HCT116 (cell line): ENCODE data around the gene SEMA3F. TPM values are rescaled to one million over a fixed set of nuclear protein-coding genes. Genes with fewer than 3 reads are reported as not detected.

ENCODE experiments used
- ATAC-seq: fragments of 200-7000 bp; cut with Tn5 transposase; 2 replicates; pipeline ENCODE4 v1.9.1; 2020; ENCODE audit warnings: mild to moderate bottlenecking, moderate library complexity
- BruUV-seq: library from RNA; stranded (reverse); fragments of 400-500 nt; replicated peaks from 2 replicates; lab custom pipeline; 2021; lab: Mats Ljungman, UMichigan
- CTCF ChIA-PET: fragments of 300-600 bp; sonication (Branson Sonifier 250); formaldehyde crosslinking; loops from one replicate; lab custom pipeline; 2021; ENCODE audit warnings: antibody characterized with exemption; lab: Charles Lee
- POLR2A ChIA-PET: fragments of 300-600, 350-600 bp; sonication (Branson Sonifier 250); formaldehyde crosslinking; loops from one replicate; lab custom pipeline; 2021; ENCODE audit warnings: antibody characterized with exemption; lab: Charles Lee
- RAD21 ChIA-PET, 2 experiments: fragments of 300-600 bp; sonication (Branson Sonifier 250); formaldehyde crosslinking; loops; one replicate each; lab custom pipeline; 2023; ENCODE audit warnings: low total read pairs in 2 of 2; ENCODE audit not compliant: uncharacterized antibody in 2 of 2, unreplicated experiment in 2 of 2, low non-redundant PET in 1 of 2; lab: Charles Lee
- DNase-seq: peaks from one replicate; pipeline ENCODE4 v3.0.0-alpha.2; 2010; ENCODE audit warnings: low read depth, low spot score
- H2AFZ ChIP-seq: fragments of 200-600 bp; shearing (Covaris generic), sonication (generic); 2 replicates; pipeline ENCODE4 v1.6.1; 2017; ENCODE audit warnings: low read depth, mixed run types, mixed read lengths, antibody characterized with exemption, low read length; ENCODE audit not compliant: poor library complexity, severe bottlenecking
- H3K27ac ChIP-seq: 2 replicates; pipeline ENCODE4 v1.5.1; 2012; ENCODE audit warnings: low read depth, low read length
- H3K27me3 ChIP-seq: fragments of 200-600 bp; sonication (generic); 2 replicates; pipeline ENCODE4 v1.6.1; 2016; ENCODE audit warnings: mixed run types, low read length, mixed read lengths; ENCODE audit not compliant: insufficient read depth
- H3K36me3 ChIP-seq, 2 experiments: fragments of 200-500 bp in 1 of 2; fragments of 200-600 bp in 1 of 2; sonication (Bioruptor generic) in 1 of 2; sonication (generic) in 1 of 2; 2 replicates each; pipeline versions ENCODE4 v1.5.1 to v1.6.1; 2014 to 2016; ENCODE audit warnings: low read length in 2 of 2, inconsistent platforms in 1 of 2, mixed read lengths in 1 of 2, mixed run types in 1 of 2; ENCODE audit not compliant: insufficient read depth in 2 of 2, control insufficient read depth in 1 of 2
- H3K4me1 ChIP-seq, 2 experiments: fragments of 200-600 bp in 1 of 2; sonication (generic) in 1 of 2; 2 replicates each; pipeline versions ENCODE4 v1.5.1 to v1.6.1; 2012 to 2017; ENCODE audit warnings: low read length in 2 of 2, inconsistent platforms in 1 of 2, mild to moderate bottlenecking in 1 of 2, mixed read lengths in 1 of 2, mixed run types in 1 of 2, moderate library complexity in 1 of 2; ENCODE audit not compliant: insufficient read depth in 2 of 2, control insufficient read depth in 1 of 2
- H3K4me2 ChIP-seq: fragments of 200-600 bp; sonication (generic); 2 replicates; pipeline ENCODE4 v1.6.1; 2017; ENCODE audit warnings: mixed run types, low read length, mixed read lengths
- H3K4me3 ChIP-seq, 2 experiments: fragments of 200-600 bp in 1 of 2; sonication (generic) in 1 of 2; replicated peaks in 1 of 2; 2 replicates each; pipeline ENCODE4 v1.5.1; 2011 to 2016; ENCODE audit warnings: low read length in 2 of 2, control low read depth in 1 of 2, low read depth in 1 of 2, mild to moderate bottlenecking in 1 of 2, mixed read lengths in 1 of 2, mixed run types in 1 of 2
- H3K79me2 ChIP-seq: fragments of 200-600 bp; sonication (generic); 2 replicates; pipeline ENCODE4 v1.6.1; 2017; ENCODE audit warnings: mild to moderate bottlenecking, mixed run types, low read length, moderate library complexity, mixed read lengths; ENCODE audit not compliant: insufficient read depth
- H3K9ac ChIP-seq: fragments of 200-600 bp; sonication (generic); 2 replicates; pipeline ENCODE4 v1.6.1; 2016; ENCODE audit warnings: low read length, mixed read lengths
- H3K9me2 ChIP-seq: fragments of 200-600 bp; sonication (generic), shearing (Covaris generic); 2 replicates; pipeline ENCODE4 v1.6.1; 2017; ENCODE audit warnings: mixed run types, mild to moderate bottlenecking, moderate library complexity; ENCODE audit not compliant: insufficient read depth
- H3K9me3 ChIP-seq, 2 experiments: fragments of 200-500 bp in 1 of 2; fragments of 200-600 bp in 1 of 2; sonication (Bioruptor generic) in 1 of 2; sonication (generic) in 1 of 2; 2 replicates each; pipeline ENCODE4 v1.6.1; 2014 to 2017; ENCODE audit warnings: low read length in 2 of 2, mixed read lengths in 2 of 2, inconsistent platforms in 1 of 2, low read depth in 1 of 2, mild to moderate bottlenecking in 1 of 2, mixed run types in 1 of 2, moderate library complexity in 1 of 2; ENCODE audit not compliant: control insufficient read depth in 1 of 2, insufficient read depth in 1 of 2
- H4K20me1 ChIP-seq: fragments of 200-600 bp; sonication (generic), shearing (Covaris generic); 2 replicates; pipeline ENCODE4 v1.6.1; 2017; ENCODE audit warnings: mixed run types, mild to moderate bottlenecking, moderate library complexity; ENCODE audit not compliant: insufficient read depth
- RAD21 ChIP-seq: IDR thresholded peaks from 2 replicates; pipeline ENCODE4 v1.6.1; 2012; ENCODE audit warnings: low read depth, mild to moderate bottlenecking
- YY1 ChIP-seq: IDR thresholded peaks from 2 replicates; pipeline ENCODE4 v1.6.1; 2011; ENCODE audit warnings: low read length, low read depth, moderate library complexity, mild to moderate bottlenecking; ENCODE audit not compliant: insufficient replicate concordance; ENCODE audit errors: extremely low read depth
- intact Hi-C: fragments of 100-400 bp; cut with micrococcal nuclease; formaldehyde crosslinking; loops from 2 replicates; pipeline ENCODE4 v1.10.0; 2022
- total RNA-seq: library from RNA; stranded (reverse); gene quantifications from one replicate; pipeline ENCODE4 v1.2.1, GENCODE V29; 2021; ENCODE audit not compliant: unreplicated experiment
- TF ChIP-seq, protein P1 (sequence below), 3 experiments: fragments of 200-600 bp in 1 of 3; sonication (generic) in 1 of 3; IDR thresholded peaks in 2 of 3; conservative IDR thresholded peaks in 1 of 3; 2 replicates each; pipeline ENCODE4 v1.5.1; 2012 to 2017; ENCODE audit warnings: low read depth in 2 of 3, low read length in 2 of 3, antibody characterized with exemption in 1 of 3, borderline replicate concordance in 1 of 3, control low read depth in 1 of 3, mild to moderate bottlenecking in 1 of 3, mixed read lengths in 1 of 3, mixed run types in 1 of 3, moderate library complexity in 1 of 3; ENCODE audit not compliant: insufficient read depth in 1 of 3

SEMA3F gene
- total RNA-seq, 1 experiment from 2014 or later = 15.7 TPM

DNA sequence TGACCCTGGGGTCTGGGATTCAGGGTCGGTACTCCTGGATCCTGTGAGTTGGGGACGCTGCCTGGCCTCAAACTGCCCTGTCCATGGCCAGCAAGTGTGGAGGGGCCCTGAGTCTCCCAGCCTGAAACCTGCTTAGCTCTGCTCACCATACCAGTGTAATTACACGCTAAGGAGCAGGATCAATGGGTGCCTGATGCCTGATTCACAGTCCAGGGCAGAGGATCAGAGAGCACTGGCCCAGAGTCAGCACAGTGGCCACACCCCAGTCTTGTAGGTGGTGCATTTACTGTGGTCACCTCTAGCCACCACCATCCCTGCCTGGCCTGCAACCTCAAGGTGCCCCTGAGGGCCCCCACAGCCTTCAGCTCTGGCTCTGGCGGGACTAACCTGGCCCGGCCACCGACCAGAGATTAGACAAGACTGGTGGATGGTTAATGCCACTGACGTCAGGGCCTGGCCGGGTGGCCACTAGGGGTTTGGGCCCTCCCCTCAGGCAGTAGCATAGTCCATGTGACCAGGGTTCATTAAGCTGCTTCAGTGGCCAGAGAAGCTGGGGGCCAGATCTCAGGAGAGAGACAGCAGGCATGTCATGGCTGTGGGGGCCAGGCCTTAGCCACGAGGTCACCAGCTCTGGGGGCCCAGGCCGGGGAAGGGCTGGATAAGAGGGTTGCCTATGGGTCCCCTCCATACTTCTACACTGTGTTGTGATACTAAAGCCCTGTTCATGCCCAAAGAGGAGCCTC is 46.6 kb downstream of the SEMA3F start:
- no peaks in the 10 kb centered on the region for H3K36me3 ChIP-seq
- DNase-seq = no peak
- no peaks in the 10 kb centered on the region for H3K9me3 ChIP-seq
- ATAC-seq = no peak
- intact Hi-C loops = no loop called here
- ChIA-PET CTCF (interaction anchor here (0.7 to 1.7 kb wide), 3 partner anchors 10 to 25 kb away, joined by 3 to 6 read pairs (median 5); no protein-coding TSS in a partner anchor), RAD21 (no interaction called here), POLR2A (no interaction called here)
- BruUV-seq = no TSS peak
- no peak overlapping the region for H3K4me3 ChIP-seq
- H3K4me1 ChIP-seq = peaks cover 10 to 41% of the 10 kb centered on the region in 2 experiments; a peak in 3 of 4 replicates
- H3K9me2 ChIP-seq = no peaks in the 10 kb centered on the region
- H3K9ac ChIP-seq = no peak overlapping the region
- no peaks in the 10 kb centered on the region for H3K27me3 ChIP-seq
- H3K4me2 ChIP-seq = 0 out of 2 replicates have a peak overlapping the region, but pooled peaks have one; percentile 7
- H2AFZ ChIP-seq = no peak overlapping the region
- no peaks in the 10 kb centered on the region for H4K20me1 ChIP-seq
- TF ChIP-seq RAD21 (no peak), YY1 (no peak)
- TF ChIP-seq, protein P1, sequence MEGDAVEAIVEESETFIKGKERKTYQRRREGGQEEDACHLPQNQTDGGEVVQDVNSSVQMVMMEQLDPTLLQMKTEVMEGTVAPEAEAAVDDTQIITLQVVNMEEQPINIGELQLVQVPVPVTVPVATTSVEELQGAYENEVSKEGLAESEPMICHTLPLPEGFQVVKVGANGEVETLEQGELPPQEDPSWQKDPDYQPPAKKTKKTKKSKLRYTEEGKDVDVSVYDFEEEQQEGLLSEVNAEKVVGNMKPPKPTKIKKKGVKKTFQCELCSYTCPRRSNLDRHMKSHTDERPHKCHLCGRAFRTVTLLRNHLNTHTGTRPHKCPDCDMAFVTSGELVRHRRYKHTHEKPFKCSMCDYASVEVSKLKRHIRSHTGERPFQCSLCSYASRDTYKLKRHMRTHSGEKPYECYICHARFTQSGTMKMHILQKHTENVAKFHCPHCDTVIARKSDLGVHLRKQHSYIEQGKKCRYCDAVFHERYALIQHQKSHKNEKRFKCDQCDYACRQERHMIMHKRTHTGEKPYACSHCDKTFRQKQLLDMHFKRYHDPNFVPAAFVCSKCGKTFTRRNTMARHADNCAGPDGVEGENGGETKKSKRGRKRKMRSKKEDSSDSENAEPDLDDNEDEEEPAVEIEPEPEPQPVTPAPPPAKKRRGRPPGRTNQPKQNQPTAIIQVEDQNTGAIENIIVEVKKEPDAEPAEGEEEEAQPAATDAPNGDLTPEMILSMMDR (IDR thresholded peaks at IDR 0.05 in 2 of 3, conservative IDR thresholded peaks at IDR 0.05 in 1 of 3; ENCODE audit: borderline replicate concordance in 1 of 3, insufficient read depth in 1 of 3, low read depth in 2 of 3, low read length in 2 of 3) = 0 out of 6 replicates have a peak, but pooled peaks of 1 of the 3 experiments have one; percentile 12
- no peak overlapping the region for H3K27ac ChIP-seq
- H3K79me2 ChIP-seq = no peaks in the 10 kb centered on the region
